Spleen (tissue), 7 donors: ENCODE results near the gene PPL.

Source experiments
- CTCF ChIP-seq, 11 experiments: fragments of 200-600 bp in 7 of 11; fragments of 450-650 bp in 4 of 11; sonication (generic) in 4 of 11; IDR thresholded peaks in 8 of 11; conservative IDR thresholded peaks in 3 of 11; 1 replicate in 7 of 11; 2 replicates in 4 of 11; pipeline versions ENCODE4 v1.4.0 to v1.8.0; 2016 to 2021; ENCODE audit warnings: antibody characterized with exemption in 11 of 11, inconsistent platforms in 4 of 11, mild to moderate bottlenecking in 1 of 11
- POLR2A ChIP-seq, 3 donors: fragments of 450-650 bp; IDR thresholded peaks; one replicate each; pipeline ENCODE4 v1.5.1; 2017; ENCODE audit warnings: antibody characterized with exemption in 3 of 3, mild to moderate bottlenecking in 1 of 3
- donor health status: DM: no; HTN: no; CAD: no; lungs with moderate emphysema.
- donor health status: DM: no; HTN: no; CAD: no.
- donor health status: DM: no; HTN: no; CAD: no.

GRCh38 chr16:4923853-4924252, 13.1 kb downstream of the PPL start:
- TF ChIP-seq CTCF (IDR thresholded peaks at IDR 0.05 in 8 of 11, conservative IDR thresholded peaks at IDR 0.05 in 3 of 11) (no peak), POLR2A (IDR thresholded peaks at IDR 0.05) (no peak)
